ENCODE data around the gene SPG7.

- TF ChIP-seq FOXA1 (IDR thresholded peaks at IDR 0.05) (no peak), SP1 (IDR thresholded peaks at IDR 0.05) (no peak), TAF1 (conservative IDR thresholded peaks at IDR 0.05) (no peak), REST (IDR thresholded peaks at IDR 0.05) (no peak), CTCF (IDR thresholded peaks at IDR 0.05; ENCODE audit: low read depth, low read length, missing input control) (no peak), RAD21 (IDR thresholded peaks at IDR 0.05) (no peak), JUND (IDR thresholded peaks at IDR 0.05) (no peak), MAX (IDR thresholded peaks at IDR 0.05) (no peak), RXRA (IDR thresholded peaks at IDR 0.05) (no peak), GABPA (IDR thresholded peaks at IDR 0.05 in 1 of 2, conservative IDR thresholded peaks at IDR 0.05 in 1 of 2) (no peak), YY1 (IDR thresholded peaks at IDR 0.05) (no peak), HNF4A (conservative IDR thresholded peaks at IDR 0.05) (no peak)
- TF ChIP-seq, protein P1, sequence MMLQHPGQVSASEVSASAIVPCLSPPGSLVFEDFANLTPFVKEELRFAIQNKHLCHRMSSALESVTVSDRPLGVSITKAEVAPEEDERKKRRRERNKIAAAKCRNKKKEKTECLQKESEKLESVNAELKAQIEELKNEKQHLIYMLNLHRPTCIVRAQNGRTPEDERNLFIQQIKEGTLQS (IDR thresholded peaks at IDR 0.05) = no peak
Measured at GRCh38 chr16:89481356-89481955, 26.7 kb upstream of the SPG7 start.
